Endometrial microvascular endothelial cells (primary cell): ENCODE measurements around the gene MANF. TPM values are rescaled to one million over a fixed set of nuclear protein-coding genes. Genes with fewer than 3 reads are reported as not detected.

Experiments used
- in situ Hi-C: cut with HindIII; loops from 2 replicates; pipeline ENCODE4 v1.10.0; 2017; ENCODE audit warnings: low sequenced_read_pairs, low pct_unique_long_range_greater_than_20kb; ENCODE audit errors: inconsistent ontology term
- total RNA-seq: library from RNA; depleted of rRNA; stranded (reverse); fragments of >200 nt; gene quantifications from one replicate; pipeline ENCODE4 v1.2.3, GENCODE V29; 2015; ENCODE audit errors: inconsistent ontology term

Gene MANF
- total RNA-seq, 1 donor from 2014 or later, result 103 TPM

DNA sequence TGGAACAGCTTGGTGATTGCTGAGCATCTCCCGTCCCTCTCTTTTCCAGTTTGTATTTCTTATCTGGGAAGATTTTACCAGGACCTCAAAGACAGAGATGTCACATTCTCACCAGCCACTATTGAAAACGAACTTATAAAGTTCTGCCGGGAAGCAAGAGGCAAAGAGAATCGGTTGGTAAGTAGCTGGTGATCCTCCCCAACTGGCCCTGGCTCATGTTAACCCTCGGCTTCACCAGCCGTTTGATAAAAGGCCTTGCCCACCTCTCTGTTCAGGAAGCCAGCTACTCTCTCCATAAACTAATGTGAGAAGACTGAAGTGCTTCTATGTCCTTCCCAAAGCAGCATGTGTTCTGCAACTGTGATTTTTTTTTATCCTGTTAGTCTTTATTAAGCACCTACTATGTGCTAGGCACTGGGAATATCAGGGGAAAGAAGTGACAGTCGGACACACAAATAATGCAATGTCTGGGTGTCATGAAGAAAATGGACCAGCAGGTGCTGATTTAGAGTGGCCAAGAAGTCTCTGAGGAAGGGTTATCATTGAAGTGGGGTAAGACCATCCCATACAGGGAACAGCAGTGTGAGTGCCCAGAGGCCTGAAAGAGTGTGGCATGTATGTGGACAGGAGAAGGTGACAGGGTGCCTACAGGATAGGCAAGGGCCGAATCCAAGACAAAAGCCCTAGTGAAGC lies 1.2 kb downstream of the MANF start:
- in situ Hi-C loops, result loop anchor here (25.0 kb wide), 2 partner anchors 274 to 774 kb away; partner anchors contain the start of genes CISH and MAPKAPK3

- in situ Hi-C loops, result loop anchor here (25.0 kb wide), 2 partner anchors 275 to 775 kb away; partner anchors contain the start of genes CISH and MAPKAPK3
Observed at GRCh38 chr3:51386852-51387229, 1.8 kb downstream of the MANF start.

DNA sequence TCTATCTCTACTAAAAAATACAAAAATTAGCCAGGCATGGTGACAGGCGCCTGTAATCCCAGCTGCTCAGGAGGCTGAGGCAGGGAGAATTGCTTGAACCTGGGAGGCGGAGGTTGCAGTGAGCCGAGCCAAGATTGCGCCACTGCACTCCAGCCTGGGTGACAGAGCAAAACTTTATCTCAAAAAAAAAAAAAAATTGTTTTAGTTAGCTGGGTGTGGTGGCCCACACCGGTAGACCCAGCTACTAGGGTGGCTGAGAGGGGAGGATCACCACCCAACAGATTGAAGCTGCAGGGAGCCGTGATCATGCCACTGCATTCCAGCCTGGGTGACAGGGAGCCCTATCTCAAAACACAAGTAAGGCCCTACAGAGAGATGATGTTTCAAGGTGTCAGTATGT lies 2.2 kb downstream of the MANF start:
- in situ Hi-C loops, result loop anchor here (25.0 kb wide), 2 partner anchors 275 to 775 kb away; partner anchors contain the start of genes CISH and MAPKAPK3

DNA sequence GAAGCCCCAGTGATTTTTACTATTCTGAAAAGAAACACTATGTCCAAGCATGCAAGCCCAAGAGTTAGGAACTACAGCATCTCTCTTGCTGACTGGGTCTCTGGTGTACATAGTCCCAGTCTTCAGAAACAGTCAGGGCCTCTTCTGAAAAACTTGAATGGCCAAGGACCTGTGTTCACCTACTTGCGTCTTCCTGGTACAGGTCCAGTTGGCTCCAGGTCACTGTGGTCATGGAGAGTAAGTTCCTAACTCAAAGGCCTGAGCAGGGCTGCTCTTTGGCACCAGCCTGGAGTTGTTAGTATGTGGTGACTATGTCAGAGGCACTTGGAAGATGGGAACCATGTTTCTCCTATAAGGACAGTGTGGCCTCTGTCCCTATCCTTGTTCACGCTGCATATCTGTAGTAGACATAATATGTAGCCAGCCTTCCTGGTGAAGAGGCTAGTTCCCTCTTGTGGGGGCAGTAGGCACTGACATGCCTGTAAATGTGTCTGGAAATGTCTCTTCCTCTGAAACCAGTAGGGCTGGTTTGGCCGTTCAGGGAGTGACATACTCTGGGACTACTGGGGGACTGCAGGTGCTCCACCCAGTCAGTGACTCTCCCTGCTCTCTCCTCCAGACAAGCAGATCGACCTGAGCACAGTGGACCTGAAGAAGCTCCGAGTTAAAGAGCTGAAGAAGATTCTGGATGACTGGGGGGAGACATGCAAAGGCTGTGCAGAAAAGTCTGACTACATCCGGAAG lies 3.4 kb downstream of the MANF start:
- in situ Hi-C loops, result loop anchor here (25.0 kb wide), 2 partner anchors 276 to 776 kb away; partner anchors contain the start of genes CISH and MAPKAPK3

DNA sequence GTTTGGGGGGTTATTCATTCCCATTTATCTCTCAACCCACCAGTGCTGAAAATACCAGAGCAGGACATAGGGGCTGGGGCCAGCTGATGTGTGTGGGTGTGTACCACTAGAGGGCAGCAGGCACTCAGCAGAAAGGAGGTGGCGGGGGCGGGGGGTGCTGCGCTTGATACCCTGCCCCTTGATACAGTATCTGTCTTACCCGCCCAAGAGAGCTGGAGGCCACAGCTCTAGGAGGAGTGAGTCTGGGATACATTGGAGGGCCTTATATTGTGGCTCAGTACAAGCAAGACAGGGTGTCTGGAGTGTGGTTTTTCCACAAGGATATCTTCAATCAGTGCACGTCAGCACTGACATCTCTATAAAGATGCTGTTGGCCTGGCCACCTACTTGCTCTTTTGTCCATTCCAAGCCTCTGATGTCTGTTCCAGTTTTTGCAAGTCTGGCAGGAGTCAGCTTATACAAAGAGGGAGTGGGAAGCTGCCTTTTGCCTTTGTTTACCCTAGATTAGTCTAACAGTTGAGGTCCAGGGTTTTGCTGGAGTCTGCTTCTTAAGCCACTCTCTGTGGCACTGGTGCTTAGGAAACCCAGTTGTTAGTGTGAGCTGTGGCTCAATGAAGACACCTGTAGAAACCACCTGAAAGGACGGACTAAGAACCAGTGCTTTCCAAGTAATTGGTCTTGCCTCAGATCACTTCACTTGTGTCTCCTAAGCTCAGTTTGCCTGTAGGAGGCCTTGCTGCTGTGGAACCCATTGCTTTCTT lies 4.5 kb downstream of the MANF start:
- in situ Hi-C loops, result loop anchor here (25.0 kb wide), 2 partner anchors 277 to 777 kb away; partner anchors contain the start of genes CISH and MAPKAPK3

DNA sequence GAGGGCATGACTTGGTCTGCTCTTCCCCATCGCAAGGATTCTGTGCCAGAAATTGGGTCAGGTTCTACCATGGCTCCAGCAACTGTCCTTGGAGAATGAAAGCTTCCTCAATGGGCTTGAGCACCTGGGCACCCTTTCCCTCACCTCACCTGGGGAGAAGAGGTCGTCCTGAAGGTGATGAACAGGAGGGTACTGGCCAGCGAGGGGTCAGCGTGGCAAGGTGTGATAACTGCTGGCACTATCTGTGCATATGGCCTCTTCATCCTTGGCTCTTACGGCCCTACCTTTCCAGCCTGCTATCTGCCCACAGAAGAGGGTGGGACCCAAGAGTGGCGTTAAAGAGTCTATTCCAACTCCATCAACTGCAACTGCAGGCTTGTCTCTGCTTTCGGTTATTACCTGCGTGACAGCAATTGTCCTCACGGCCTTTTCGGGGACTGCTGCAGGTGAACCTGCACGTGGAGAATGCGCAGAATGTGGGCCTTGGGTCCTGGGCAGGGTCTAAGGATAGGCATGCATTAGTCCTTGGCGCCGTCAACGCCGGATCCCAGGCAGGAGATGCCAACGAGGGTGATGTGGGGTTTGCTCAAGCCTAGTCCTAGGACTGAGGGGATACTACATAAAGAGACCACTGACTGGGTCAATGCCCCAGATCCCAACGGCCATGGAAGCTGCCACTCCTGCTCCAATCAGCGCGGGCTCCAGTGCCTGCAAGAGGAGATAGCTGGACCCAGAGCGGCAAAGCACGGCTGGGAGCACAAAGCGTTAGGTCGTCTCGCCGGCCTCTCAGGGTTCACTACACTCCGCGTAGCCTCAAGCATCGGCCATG lies 5.4 kb downstream of the MANF start:
- in situ Hi-C loops, result loop anchor here (25.0 kb wide), 2 partner anchors 278 to 778 kb away; partner anchors contain the start of genes CISH and MAPKAPK3

- in situ Hi-C loops, result loop anchor here (25.0 kb wide), 2 partner anchors 279 to 779 kb away; partner anchors contain the start of genes CISH and MAPKAPK3
Observed at GRCh38 chr3:51391075-51391565, 6.0 kb downstream of the MANF start, which contains the start of gene RBM15B. Gene RBM15B, plus strand, starts transcription at chr3:51391285. Its CDS starts 115 bp downstream, at chr3:51391400.

- in situ Hi-C loops, result loop anchor here (25.0 kb wide), 2 partner anchors 279 to 779 kb away; partner anchors contain the start of genes CISH and MAPKAPK3
Observed at GRCh38 chr3:51391566-51392354, 6.7 kb downstream of the MANF start.

DNA sequence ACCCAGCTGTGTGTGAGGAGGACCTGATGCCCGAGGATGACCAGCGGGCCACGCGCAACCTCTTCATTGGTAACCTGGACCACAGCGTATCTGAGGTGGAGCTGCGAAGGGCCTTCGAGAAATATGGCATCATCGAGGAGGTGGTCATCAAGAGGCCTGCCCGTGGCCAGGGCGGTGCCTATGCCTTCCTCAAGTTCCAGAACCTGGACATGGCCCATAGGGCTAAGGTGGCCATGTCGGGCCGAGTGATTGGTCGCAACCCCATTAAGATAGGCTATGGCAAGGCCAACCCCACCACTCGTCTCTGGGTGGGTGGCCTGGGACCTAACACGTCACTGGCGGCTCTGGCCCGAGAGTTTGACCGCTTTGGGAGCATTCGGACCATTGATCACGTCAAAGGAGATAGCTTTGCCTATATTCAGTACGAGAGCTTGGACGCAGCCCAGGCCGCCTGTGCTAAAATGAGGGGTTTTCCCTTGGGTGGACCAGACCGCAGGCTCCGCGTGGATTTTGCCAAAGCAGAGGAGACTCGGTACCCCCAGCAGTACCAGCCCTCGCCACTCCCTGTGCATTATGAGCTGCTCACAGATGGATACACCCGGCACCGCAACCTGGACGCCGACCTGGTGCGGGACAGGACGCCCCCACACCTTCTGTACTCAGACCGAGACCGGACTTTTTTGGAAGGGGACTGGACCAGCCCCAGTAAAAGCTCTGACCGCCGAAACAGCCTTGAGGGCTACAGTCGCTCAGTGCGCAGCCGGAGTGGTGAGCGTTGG lies 7.5 kb downstream of the MANF start:
- in situ Hi-C loops, result loop anchor here (25.0 kb wide), 2 partner anchors 280 to 780 kb away; partner anchors contain the start of genes CISH and MAPKAPK3

- in situ Hi-C loops, result loop anchor here (25.0 kb wide), 2 partner anchors 281 to 781 kb away; partner anchors contain the start of genes CISH and MAPKAPK3
Observed at GRCh38 chr3:51393134-51393495, 8.0 kb downstream of the MANF start.

- in situ Hi-C loops, result loop anchor here (25.0 kb wide), 2 partner anchors 281 to 781 kb away; partner anchors contain the start of genes CISH and MAPKAPK3
Observed at GRCh38 chr3:51393564-51393963, 8.5 kb downstream of the MANF start.

GRCh38 chr3:51394541-51394940 lies 9.4 kb downstream of the MANF start:
- in situ Hi-C loops, result loop anchor here (25.0 kb wide), 2 partner anchors 282 to 782 kb away; partner anchors contain the start of genes CISH and MAPKAPK3

- in situ Hi-C loops, result loop anchor here (25.0 kb wide), 2 partner anchors 283 to 783 kb away; partner anchors contain the start of genes CISH and MAPKAPK3
Observed at GRCh38 chr3:51395493-51396213, 10.6 kb downstream of the MANF start.

DNA sequence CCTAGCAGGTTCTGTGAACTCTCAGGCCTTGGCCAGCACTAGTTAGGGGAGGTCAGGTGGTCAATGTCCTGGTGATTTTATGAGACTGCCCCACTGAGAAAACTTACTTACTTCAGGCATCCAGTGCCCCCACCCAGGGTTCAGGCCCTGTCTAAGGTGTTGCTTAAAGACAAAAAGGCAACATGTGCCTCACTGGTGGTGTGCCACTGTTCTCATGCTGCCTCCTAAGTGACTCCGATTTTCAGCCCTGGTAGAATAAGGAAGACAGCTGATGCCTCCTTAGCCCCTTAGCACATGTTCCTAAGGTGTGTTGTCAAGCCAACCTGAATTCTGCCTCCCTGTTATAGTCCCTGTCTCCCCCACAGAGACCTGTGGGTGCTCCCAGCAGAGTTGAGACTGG lies 11.3 kb downstream of the MANF start:
- in situ Hi-C loops, result loop anchor here (25.0 kb wide), 2 partner anchors 284 to 784 kb away; partner anchors contain the start of genes CISH and MAPKAPK3

- in situ Hi-C loops, result loop anchor here (25.0 kb wide), 2 partner anchors 285 to 785 kb away; partner anchors contain the start of genes CISH and MAPKAPK3
Observed at GRCh38 chr3:51397392-51397791, 12.3 kb downstream of the MANF start.
